ENCODE data around the gene RNF207. TPM values are rescaled to one million over a fixed set of nuclear protein-coding genes. Genes with fewer than 3 reads are reported as not detected.

The RNF207 gene
- total RNA-seq, 6 experiments from 2014 or later = 8.4 to 20.5 (median 14.4) TPM

DNA sequence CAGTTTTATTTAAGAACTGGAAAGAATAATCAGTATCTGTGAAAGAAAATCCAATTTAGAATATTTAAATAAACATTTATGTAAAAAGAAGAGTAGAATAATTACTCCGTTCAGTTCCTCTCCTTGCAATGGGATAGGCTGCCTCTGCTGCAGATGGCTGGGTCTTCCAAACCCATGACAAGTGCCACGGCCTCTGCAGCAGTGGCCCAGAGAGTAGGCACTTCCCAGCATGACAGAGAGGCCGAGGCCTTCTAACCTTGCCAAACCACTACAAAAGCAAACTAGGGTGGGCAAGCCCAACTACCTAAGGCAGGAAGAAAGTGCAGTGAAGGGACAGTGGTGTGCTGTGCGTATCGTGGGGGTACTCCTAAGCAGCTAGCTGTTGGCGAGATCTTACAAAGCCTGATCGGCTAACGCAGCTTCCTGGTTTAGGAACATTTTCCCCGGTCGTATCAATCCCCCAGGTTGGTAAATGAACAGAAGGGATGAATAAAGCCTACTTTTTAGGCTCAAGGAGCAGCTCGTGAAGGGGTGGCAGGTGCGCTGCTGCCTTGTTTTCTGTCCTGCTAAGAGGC lies 15.4 kb downstream of the RNF207 start:
- H3K27me3 ChIP-seq = no peaks in the 10 kb centered on the region
- no peak for ATAC-seq
- DNase-seq = no peak
- no peak for TF ChIP-seq POLR2A (IDR thresholded peaks at IDR 0.05)
- TF ChIP-seq, protein P1, sequence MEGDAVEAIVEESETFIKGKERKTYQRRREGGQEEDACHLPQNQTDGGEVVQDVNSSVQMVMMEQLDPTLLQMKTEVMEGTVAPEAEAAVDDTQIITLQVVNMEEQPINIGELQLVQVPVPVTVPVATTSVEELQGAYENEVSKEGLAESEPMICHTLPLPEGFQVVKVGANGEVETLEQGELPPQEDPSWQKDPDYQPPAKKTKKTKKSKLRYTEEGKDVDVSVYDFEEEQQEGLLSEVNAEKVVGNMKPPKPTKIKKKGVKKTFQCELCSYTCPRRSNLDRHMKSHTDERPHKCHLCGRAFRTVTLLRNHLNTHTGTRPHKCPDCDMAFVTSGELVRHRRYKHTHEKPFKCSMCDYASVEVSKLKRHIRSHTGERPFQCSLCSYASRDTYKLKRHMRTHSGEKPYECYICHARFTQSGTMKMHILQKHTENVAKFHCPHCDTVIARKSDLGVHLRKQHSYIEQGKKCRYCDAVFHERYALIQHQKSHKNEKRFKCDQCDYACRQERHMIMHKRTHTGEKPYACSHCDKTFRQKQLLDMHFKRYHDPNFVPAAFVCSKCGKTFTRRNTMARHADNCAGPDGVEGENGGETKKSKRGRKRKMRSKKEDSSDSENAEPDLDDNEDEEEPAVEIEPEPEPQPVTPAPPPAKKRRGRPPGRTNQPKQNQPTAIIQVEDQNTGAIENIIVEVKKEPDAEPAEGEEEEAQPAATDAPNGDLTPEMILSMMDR (IDR thresholded peaks at IDR 0.05) = no peak
- intact Hi-C loops (cut with DNase I) = no loop called here
- no peak overlapping the region for H3K27ac ChIP-seq
- no peak overlapping the region for H3K4me3 ChIP-seq
- H3K4me1 ChIP-seq = no peaks in the 10 kb centered on the region
- 91% methylated on average over 2 of the region's 12 CpGs for WGBS (ENCODE audit: insufficient coverage, low coverage, low lambda C conversion rate, missing lambda C conversion rate)
- peaks cover 0 to 21% (median 5%) of the 10 kb centered on the region in 4 donors for H3K36me3 ChIP-seq
- H3K9me3 ChIP-seq = no peaks in the 10 kb centered on the region

DNA sequence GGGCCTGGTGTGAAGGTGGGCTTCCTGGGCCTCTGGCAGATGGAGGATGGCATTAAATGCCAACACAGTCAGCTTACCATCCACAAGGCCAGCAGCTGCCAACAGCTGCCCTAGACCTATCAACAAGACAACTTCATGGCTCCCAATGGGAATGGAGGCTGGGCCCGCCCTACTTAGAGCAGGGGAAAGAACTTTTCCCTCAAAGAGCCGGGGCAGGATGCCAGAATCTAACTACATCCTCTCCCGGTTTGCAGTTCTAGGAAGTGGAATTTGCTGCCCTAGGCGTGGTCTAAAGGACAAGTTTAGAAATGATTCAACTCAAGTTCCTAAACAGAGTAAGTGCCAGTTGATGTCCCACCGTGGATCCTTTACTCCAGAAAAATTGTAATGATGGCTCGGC lies 16.7 kb downstream of the RNF207 start:
- no peaks in the 10 kb centered on the region for H3K4me1 ChIP-seq
- H3K27me3 ChIP-seq = no peaks in the 10 kb centered on the region
- H3K4me3 ChIP-seq = no peak overlapping the region
- ATAC-seq = peak in 3 of 4 donors; percentile 17 to 41 (median 39)
- H3K27ac ChIP-seq = no peak overlapping the region
- intact Hi-C loops (cut with DNase I) = no loop called here
- 54% methylated on average over 2 of the region's 6 CpGs for WGBS (ENCODE audit: insufficient coverage, low coverage, low lambda C conversion rate, missing lambda C conversion rate)
- no peaks in the 10 kb centered on the region for H3K9me3 ChIP-seq
- H3K36me3 ChIP-seq = peaks cover 0 to 33% (median 7%) of the 10 kb centered on the region in 4 donors
- TF ChIP-seq POLR2A (IDR thresholded peaks at IDR 0.05) = no peak
- TF ChIP-seq, protein P1 (IDR thresholded peaks at IDR 0.05) = no peak
- DNase-seq = peak in 1 of 3 donors; percentile 29

DNA sequence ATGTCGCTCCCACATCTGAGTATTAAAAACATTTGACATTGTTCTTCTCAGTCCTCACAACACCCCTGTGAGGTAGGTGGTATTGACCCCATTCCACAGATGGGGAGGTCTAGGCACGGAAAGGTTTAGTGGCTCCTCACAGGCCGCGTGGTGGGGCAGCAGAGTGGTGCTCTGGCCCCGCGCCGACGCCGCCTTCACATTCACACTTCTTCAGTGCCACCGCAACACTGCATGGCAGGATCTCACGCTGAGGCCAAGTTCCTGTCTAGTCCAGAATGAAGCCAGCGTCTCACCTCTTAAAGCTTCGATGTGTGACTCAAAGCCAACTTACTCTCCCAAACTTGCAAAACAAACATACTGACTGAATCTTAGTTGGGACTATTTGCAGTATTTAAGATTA lies 17.7 kb downstream of the RNF207 start:
- Histone ChIP-seq H3K27me3 (no peaks in the 10 kb centered on the region), H3K9me3 (no peaks in the 10 kb centered on the region), H3K4me1 (no peaks in the 10 kb centered on the region), H3K36me3 (peaks cover 0 to 36% (median 9%) of the 10 kb centered on the region in 4 donors), H3K4me3 (no peak overlapping the region), H3K27ac (no peak overlapping the region)
- TF ChIP-seq, protein P1 (IDR thresholded peaks at IDR 0.05) = no peak
- no peak for TF ChIP-seq POLR2A (IDR thresholded peaks at IDR 0.05)
- intact Hi-C loops (cut with DNase I) = no loop called here
- no peak for ATAC-seq
- no peak for DNase-seq
- 94% methylated on average over 6 of the region's 13 CpGs for WGBS (ENCODE audit: insufficient coverage, low coverage, low lambda C conversion rate, missing lambda C conversion rate)

DNA sequence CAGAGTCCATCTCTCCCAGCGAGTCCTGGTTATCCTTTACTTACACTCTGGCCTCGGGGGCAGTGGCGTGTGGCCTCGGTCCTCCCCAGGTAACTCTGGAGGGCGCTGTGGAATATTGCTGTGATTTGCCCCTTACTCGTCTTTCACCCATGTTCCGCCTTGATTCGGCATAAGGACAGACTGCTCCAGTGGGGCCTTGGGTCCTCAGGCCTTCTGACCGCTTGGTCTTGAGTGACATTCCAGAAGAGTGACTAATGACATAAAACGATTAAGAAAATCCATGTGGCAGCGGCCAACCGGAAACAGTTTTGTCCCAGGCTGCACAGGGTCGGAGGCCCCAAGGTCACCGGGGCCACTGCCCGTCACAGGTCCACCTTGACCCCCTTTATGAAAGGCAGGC lies 18.8 kb downstream of the RNF207 start:
- H3K27me3 ChIP-seq = no peaks in the 10 kb centered on the region
- WGBS (ENCODE audit: insufficient coverage, low coverage, low lambda C conversion rate, missing lambda C conversion rate) = 74% methylated on average over 8 of the region's 15 CpGs
- intact Hi-C loops (cut with DNase I) = no loop called here
- no peak for TF ChIP-seq POLR2A (IDR thresholded peaks at IDR 0.05)
- TF ChIP-seq, protein P1 (IDR thresholded peaks at IDR 0.05) = no peak
- DNase-seq (no peak), ATAC-seq (no peak)
- H3K4me1 ChIP-seq = no peaks in the 10 kb centered on the region
- no peak overlapping the region for H3K4me3 ChIP-seq
- H3K36me3 ChIP-seq = peaks cover 2 to 37% (median 9%) of the 10 kb centered on the region in 4 donors
- H3K27ac ChIP-seq = no peak overlapping the region
- no peaks in the 10 kb centered on the region for H3K9me3 ChIP-seq
